Cardiac septum (tissue), 1 donor: ENCODE data around the gene ACLY. TPM values are rescaled to one million over a fixed set of nuclear protein-coding genes. Genes with fewer than 3 reads are reported as not detected.
"Not testable (repeated sequence)": the region's sequence is repeated elsewhere in the genome, so short reads cannot be mapped to it uniquely, and the experiment has no call there.

Experiments used
- DNase-seq: peaks from one replicate; pipeline ENCODE4 v3.0.0-alpha.2; 2020; ENCODE audit warnings: low spot score
- intact Hi-C: fragments of 100-400 bp; cut with DNase I; formaldehyde crosslinking; loops from one replicate; pipeline ENCODE4 v1.14.0; 2022
- total RNA-seq: library from RNA; stranded (reverse); fragmentation: NEBNext Ultra II Directional; extraction: Animal tissue kit (Norgen Biotek cat#: 25700); gene quantifications from one replicate; pipeline ENCODE4 v1.2.1, GENCODE V29; 2021
- donor health status: DM: no; HTN: no; CAD: no.

ACLY gene
- total RNA-seq, 1 donor from 2014 or later, result 33.6 TPM

DNA sequence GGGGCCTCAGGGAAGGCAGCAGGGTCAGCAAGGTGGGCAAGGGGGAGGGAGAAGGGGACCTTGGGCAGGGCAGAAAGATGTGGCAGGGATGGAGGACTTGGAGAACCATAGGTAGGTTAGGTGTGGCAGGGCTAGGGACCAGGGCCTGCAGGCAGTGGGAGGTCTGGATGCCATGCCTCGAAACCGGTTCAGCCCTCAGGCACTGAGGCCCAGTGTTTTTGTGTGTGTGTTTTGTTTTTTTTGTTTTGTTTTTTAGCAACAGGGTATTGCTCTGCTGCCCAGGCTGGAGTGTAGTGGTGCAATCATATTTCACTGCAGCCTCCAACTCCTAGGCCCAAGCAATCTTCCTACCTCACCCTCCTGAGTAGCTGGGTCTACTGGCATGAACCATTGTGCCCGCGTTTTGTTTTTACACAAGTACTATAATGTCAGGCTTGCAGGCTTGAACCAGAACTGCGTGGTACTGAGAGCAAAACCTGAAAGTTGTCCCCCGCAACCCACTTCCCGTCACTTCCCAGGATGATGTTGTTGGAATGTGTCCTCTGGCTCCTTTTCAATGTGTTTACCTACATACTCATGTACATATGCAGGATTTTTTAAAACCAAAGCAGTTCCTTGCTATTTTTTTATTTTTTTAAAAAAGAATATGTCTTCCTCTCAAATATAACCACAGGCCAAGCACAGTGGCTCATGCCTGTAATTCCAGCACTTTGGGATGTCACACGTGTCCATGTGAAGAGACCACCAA lies 24.0 kb upstream of the ACLY start:
- intact Hi-C loops, result no loop called here
- DNase-seq, result no peak

DNA sequence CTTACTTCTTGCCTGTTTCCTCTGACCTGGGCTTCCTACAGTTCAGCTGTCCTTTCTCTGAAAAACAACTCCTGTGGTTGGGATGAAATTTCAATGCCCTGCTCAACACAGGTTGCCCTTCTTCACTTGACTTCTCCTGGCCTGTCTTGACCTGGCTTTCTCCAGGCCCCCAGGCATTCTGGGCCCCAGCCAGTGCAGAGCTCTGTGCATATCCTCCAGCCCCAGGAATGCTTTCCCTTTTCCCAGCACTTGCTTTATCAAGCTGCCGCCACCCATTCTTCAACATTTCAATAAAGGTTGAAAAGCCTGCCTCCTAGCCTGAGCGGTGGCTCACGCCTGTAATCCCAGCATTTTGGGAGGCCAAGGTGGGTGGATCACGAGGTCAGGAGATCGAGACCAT lies 22.4 kb upstream of the ACLY start:
- DNase-seq, result no peak
- intact Hi-C loops, result no loop called here

DNA sequence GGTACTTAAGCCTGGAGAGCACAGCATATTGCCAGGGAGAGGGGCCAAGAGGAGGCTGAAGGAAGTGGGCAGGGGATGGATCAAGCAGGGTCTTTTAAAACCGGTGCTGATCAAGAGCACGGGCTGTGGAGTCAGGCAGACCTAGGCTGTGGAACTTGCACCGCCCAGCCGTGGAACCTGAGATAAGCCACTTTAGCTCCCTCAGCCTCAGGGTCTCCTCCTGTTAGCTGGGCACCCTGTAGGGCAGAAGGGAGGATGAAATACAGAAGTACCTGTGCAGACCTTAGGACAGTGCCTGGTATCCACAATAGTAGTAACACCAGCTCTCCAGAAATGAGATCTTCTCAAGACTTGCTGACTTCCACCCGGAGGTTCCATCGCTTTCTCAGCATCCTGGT lies 20.9 kb upstream of the ACLY start:
- intact Hi-C loops, result no loop called here
- no peak for DNase-seq

DNA sequence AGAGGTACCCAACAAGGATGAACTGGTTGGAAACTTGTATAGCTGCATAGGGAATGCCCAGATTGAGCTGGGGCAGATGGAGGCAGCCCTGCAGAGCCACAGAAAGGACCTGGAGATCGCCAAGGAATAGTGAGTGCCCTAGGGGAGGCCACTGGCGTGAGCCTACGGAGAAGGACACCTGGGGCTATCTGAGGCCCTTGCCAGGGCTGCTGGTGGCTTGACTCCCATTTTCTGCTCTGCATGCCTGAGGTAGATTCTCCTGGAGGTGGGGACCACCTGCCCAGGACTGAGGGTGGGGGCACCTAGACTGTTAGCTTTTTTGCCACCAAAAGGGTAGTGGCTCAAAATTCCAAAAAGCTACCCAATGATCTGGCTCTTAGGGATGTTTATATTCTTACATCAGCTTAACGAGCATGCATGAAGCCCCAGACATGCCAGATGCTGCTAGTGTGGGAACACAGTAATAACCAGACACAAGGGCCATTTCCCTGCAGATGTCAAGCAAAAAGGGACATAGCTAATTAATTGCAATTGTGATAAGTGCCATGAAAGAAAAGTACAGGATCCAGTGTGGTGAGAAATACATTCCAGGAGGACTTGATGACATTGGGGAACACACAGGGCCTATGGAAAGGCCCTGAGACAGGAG lies 20.4 kb upstream of the ACLY start:
- intact Hi-C loops, result no loop called here
- DNase-seq, result no peak

DNA sequence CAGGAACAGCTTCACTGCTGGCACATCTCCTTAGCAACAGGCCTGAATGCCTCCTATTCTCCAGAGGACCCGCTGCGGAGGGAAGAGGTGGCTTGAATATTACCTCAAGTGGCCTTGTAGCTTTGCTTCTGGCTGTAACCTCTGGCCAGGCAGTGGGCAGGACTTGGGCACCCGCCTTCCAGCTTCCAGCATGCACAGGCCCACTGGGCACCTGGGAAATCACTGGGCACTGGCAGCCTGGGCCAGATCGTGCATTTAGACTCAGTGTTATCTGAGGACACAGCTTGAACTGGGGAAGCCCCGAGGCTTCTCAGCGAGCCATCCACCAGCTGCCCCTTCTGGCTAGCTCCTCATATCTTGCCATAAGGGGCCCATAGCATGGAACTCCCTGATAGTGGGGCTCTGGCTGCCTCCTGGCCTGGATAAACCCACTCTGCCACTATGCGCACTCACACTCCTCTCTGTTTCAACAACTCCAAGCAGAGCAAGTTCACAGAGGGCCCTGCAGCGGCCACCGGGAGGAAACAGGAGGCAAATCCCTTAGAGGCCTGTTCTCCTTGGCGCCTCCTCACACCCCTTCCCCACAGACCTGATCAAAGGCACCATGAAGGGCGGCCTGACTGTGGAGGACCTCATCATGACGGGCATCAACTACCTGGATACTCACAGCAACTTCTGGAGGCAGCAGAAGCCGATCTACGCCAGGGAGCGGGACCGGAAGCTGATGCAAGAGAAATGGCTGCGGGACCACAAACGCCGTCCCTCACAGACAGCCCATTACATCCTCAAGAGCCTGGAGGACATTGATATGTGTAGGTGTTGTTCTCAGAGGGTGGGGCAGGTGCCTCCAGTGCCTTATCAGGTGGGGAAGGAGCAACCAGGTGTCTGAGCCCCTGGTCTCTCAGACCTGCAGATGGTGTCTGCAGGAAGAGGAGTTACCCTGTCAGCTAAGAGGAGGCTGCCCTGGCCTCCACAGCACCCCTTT lies 19.5 kb upstream of the ACLY start:
- intact Hi-C loops, result no loop called here
- peak; percentile 78 for DNase-seq

DNA sequence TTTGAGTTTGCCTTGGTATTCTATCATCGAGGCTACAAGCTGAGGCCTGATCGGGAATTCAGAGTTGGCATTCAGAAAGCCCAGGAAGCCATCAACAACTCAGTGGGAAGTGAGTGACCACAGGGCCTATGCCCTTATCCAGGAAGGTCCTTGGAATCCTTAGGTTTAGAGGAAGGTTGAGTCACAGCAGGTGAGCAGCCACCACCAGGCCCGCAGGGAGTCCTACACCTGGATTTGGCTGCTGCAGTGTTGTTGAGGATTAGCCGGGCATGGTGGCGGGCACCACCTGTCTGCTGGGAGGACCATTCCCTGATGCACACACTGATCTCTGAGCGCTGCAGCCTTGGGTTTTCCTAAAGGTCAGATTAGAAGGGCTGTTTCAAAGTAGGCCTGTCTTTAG lies 16.9 kb upstream of the ACLY start:
- no peak for DNase-seq
- intact Hi-C loops, result no loop called here

DNA sequence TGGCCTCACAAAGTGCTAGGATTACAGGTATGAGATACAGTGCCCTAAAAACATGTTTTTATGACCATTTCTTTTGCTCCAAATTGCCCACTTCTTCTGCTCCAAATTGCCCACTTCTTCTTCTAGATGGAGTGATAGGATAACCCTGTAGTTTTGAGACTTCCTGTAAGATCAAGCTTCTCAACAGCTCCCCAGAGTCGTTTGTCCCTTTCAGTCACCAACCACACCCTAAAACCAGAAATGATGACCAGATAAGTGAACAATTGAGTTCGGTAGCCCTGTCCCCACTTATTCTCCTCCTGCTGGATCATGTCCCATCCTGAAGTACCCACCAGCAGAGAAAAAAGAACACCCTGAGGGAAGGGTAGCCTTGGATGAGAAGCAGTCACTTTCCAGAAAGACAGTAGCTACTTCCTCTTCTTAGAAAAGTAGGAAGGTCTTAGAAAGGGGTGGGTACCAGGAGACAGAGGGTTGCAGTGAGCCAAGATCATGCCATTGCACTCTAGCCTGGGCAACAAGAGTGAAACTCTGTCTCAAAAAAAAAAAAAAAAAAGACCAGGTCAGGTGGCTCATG lies 14.2 kb upstream of the ACLY start:
- intact Hi-C loops, result no loop called here
- no peak for DNase-seq

DNA sequence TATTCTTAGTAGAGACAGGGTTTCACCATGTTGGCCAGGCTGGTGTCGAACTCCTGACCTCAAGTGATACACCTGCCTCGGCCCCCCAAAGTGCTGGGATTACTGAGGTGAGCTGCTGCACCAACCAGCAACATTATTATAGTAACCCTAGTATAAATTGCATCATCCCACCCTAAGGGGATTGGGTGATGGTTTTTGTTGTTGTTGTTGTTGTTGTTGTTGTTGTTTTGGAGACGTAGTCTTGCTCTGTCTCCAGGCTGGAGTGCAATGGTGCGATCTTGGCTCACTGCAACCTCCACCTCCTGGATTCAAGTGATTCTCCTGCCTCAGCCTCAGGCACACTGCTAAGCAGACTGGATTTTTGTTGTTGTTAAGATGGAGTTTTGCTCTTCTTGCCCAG lies 13.0 kb upstream of the ACLY start:
- intact Hi-C loops, result not testable (repeated sequence)

DNA sequence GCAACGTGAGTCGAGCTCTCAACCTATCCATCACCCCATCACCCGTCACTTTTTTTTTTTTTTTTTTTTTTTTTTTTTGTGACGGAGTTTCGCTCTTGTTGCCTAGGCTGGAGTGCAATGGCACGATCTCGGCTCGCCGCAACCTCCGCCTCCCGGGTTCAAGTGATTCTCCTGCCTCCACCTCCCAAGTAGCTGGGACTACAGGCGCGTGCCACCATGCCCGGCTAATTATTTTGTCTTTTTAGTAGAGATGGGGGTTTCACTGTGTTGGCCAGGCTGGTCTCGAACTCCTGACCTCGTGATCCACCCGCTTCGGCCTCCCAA lies 12.0 kb upstream of the ACLY start:
- intact Hi-C loops, result loop anchor here (1.0 kb wide), 1 partner anchor 11 kb away; no protein-coding TSS in a partner anchor
- not testable (repeated sequence) for DNase-seq

More for the DNA sequence above, 13.0 kb upstream of the ACLY start:
- DNase-seq, result not testable (repeated sequence)

DNA sequence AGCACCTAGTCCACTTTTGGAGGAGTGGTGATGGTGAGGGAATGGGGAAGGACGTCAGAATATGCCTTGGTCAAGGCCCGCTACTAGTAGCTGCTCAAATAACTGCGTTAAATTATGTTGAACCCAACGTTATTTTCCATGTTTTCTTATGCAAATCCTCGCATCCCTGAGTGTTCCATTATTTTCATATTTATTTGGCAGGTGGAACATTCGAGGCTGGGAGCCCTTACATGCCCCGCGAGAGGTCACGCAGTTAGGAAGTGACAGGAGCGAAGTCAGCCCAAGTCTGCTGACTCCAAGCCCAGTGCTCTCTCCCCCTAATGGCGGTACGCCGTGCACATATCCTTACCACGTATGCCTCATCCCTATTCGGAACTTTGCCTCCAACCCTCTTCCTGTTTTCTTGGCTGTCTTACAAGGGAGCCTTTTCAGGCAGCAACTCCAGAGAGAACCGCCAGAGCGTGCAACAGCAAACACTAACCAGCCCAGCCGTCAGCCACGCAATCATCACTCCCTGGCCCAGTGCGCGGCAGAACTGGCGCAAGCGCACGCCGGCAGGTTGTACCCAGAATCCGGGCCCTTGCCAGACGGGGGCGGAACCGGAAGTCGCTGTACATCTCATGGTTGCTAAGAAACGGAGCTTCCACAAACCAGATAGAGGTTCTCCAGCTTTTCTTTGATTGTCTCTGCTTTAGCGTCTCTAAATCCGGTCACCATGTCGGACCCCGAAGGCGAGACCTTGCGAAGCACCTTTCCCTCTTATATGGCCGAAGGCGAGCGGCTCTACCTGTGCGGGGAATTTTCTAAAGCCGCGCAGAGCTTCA lies 11.5 kb upstream of the ACLY start, which contains the start of gene ODAD4:
Gene ODAD4 (plus strand): TSS at position 609 of the 824 bp plus-strand sequence. CDS start 107 bp downstream, at position 716.
- DNase-seq, result peak; percentile 97
- intact Hi-C loops, result loop anchor here (1.0 kb wide), 1 partner anchor 11 kb away; no protein-coding TSS in a partner anchor

DNA sequence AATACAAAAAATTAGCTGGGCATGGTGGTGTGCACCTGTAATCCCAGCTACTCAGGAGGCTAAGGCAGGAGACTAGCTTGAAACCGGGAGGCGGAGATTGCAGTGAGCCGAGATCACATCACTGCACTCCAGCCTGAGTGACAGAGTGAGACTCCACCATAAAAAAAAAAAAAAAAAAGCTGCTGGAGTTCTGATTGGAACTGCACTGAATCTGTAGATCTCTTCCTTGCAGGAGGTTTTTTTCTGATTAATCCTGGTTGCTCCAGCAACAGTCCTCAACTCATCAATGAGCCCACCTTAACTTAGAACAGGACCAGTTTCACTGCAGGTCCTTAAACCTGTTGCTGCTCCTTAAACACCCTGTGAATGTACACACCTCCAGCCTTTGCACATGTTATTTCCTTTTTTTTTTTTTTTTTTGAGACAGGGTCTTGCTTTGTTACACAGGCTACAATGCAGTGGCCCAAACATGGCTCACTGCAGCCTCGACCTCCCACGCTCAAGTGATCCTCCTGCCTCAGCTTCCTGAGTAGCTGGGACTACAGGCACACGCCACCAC lies 10.0 kb upstream of the ACLY start:
- DNase-seq, result no peak
- intact Hi-C loops, result no loop called here

DNA sequence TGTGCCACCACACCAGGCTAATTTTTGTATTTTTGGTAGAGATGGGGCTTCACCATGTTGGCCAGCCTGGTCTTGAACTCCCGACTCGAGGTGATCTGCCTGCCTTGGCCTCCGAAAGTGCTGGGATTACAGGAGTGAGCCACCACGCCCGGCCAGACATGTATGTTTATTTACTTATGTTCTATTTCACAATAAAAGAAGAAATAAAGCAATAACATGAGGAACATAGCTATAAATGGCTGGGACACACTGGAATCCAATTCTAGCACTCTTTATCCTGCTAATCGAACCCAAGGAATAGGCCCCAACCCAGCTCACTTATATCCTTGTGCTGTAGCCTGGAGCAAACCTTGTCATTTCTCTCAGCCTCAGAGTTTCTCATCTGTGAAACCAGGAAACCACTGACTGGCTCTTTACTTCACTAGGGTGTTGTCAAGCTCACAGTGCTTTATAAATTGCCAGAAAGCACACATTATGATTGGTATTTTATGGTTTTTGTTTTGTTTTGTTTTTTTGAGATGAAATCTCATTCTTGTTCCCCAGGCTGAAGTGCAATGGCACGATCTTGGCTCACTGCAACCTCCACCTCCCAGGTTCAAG lies 7.3 kb upstream of the ACLY start:
- DNase-seq, result no peak

DNA sequence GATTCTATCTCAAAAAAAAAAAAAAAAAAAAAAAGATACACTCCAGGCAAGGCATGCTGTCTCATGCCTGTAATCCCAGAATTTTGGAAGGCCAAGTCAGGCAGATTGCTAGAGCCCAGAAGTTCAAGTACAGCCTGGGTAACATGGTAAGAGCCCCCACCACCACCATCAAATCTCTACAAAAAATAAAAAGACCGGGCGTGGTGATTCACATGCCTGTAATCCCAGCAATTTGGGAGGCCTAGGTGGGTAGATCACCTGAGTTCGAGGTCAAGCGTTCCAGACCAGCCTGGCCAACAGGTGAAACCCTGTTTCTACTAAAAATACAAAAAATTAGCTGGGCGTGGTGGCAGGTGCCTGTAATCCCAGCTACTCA lies 1.8 kb upstream of the ACLY start:
- DNase-seq, result no peak
- intact Hi-C loops, result no loop called here

More for the DNA sequence above, 7.3 kb upstream of the ACLY start:
- intact Hi-C loops, result no loop called here

DNA sequence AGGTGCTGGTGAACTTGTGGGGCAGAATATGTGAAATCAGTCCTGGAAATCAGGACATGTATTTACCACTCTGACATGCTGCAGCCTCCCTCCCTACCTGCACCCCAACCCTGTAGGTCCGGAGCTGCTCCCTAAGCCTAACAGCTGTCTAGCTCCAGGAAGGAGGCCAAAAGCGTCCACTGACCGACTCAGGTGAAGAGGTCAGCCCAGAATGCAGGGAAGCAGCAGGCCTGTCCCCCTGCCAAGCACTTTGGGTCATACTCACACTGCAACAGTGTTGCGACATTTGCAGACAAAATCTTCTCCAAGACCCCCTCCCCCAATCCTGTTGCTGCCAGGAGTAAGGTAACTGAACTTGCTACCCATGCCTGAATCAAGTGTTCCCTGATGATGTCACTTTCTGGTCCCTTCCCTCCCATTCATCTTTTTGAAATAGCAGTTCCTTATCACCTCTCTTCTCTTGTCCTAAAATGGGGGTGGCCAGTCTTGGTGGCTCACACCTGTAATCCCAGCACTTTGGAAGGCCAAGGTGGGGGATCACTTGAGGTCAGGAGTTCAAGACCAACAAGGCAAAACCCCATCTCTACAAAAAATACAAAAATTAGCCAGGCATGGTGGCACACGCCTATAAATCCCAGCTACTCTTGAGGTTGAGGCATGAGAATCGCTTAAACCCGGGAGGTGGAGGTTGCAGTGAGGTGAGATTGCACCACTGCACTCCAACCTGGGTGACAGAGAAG lies 1.3 kb upstream of the ACLY start:
- no peak for DNase-seq
- intact Hi-C loops, result loop anchor here (1.0 to 10.0 kb wide), 2 partner anchors 10 to 65 kb away; partner anchors contain the start of gene ODAD4

DNA sequence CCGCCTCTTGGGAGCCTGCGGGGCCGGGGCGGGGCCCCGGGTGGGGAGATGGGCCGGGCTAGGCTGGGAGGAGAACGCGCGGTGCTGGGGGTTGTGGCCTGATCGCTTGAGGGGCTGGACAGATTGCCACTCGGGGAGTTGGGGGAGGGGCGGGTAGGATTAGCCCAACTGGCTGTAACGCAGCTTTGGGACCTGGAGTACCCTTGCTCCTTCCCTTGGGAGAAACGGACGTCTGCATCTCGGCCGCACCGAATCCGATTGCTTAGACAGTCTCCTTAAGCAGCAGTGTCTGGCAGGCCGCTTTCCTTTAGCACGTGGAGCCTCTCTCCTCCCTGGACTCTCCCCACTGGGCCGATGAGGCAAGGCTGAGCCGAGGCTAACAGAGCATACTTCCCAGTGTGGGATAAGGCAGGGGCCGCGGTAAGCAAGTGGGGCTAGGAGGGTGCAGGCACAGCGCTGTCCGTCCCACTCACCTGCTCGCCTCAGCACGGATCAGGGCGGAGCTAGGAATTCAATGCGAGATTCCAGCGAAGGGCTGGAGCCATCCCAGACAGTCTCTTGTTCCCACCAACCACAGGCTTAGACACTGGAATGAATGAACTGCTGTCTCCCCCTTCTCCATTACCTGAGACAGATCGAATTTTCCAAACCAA lies 540 bp upstream of the ACLY start:
- intact Hi-C loops, result loop anchor here (1.0 to 10.0 kb wide), 2 partner anchors 11 to 64 kb away; partner anchors contain the start of gene ODAD4
- no peak for DNase-seq

DNA sequence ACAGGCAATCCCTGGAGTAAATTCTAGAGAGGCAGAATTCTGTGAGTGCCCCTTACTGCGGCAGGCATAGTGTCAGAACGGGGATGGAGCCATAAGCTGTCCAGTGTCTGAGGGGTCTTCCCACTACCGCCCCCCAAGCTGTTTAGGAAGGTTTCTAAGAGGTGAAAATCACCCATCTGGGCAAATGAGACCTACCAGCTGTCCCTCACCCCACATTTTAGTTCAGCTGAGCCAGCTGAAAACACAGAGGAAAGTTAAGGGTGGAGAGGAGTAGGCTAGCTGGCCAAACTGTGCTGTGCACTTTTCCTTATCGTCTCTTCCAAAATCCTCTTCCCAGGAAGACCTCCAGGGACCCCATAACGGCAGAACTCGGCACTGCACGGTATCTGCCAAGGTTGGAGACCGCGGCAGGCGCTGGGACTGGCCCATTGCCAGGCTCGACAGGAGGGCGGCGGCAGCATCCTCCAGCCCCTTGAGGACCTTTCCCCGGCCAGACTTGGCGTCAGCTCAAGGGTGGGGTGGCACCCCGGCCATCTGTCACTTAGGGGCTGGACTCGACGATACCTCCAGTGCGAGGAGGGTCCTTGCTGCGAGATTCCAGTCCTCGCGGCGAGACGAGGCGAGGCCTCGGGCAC lies 955 bp downstream of the ACLY start:
- intact Hi-C loops, result loop anchor here (10.0 kb wide), 1 partner anchor 63 kb away; no protein-coding TSS in a partner anchor
- DNase-seq, result no peak
